Body of pancreas (tissue), 4 donors: Measurements from ENCODE around the gene JAKMIP3.

Experiments used
- CTCF ChIP-seq, 7 experiments: fragments of 450-650 bp in 4 of 7; fragments of 200-600 bp in 3 of 7; sonication (generic) in 3 of 7; IDR thresholded peaks; one replicate each; pipeline ENCODE4 v1.5.1; 2016 to 2019; ENCODE audit warnings: antibody characterized with exemption in 7 of 7
- POLR2A ChIP-seq, 3 donors: fragments of 450-650 bp; IDR thresholded peaks; one replicate each; pipeline ENCODE4 v1.6.1; 2016; ENCODE audit warnings: antibody characterized with exemption in 3 of 3, mild to moderate bottlenecking in 2 of 3

GRCh38 chr10:132050191-132050590 lies 15.6 kb upstream of the JAKMIP3 start:
- no peak for TF ChIP-seq CTCF (IDR thresholded peaks at IDR 0.05)
- no peak for TF ChIP-seq POLR2A (IDR thresholded peaks at IDR 0.05)
